CD4-positive, alpha-beta T cell treated with Interleukin-1 beta for 1 hour (primary cell): ENCODE results near the gene ZDBF2.
"Not testable (repeated sequence)": the region's sequence is repeated elsewhere in the genome, so short reads cannot be mapped to it uniquely, and the experiment has no call there.

Experiments used
- DNase-seq, 2 donors: peaks; one replicate each; pipeline ENCODE4 v3.0.0-alpha.2; 2020 to 2022

ZDBF2 gene

DNA sequence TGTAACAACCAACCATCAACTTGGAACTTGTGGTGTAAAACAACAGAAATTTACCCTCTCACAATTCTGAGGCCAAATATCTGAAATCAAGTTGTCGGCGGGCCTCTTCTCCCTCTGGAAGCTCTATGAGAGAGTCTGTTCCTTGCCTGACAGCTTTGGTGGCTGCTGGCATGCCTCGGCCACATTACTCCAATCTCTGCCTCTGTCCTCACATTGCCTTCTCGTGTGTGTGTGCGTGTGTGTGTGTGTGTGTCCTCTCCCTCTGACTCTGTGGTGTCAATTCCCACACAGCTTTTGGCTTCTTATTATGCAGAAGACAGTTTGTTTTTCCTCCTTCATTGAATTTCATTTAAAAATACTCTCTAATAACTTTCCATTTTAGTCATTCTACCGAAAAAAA lies 50.4 kb downstream of the ZDBF2 start:
- DNase-seq, result no peak

DNA sequence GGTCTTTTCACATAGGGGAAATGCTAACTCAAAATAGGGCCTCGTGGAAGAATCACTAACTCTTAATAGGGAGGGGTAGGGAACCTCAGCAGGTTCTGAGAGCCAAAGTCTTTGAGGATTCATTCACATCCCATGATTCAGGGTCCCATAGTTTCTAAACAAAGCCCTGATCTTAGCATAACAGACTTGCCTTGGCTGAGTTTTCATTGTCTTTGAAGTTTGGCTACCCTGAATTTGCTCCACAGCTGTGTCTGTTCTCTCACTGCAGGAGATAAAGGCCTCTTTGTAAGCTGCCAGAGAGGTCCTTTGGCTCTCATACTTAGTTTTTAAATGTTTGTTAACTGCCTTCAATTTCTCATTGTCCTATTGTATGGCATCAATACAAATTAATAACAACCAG lies 54.5 kb downstream of the ZDBF2 start:
- no peak for DNase-seq

- DNase-seq, result no peak
Observed at GRCh38 chr2:206336861-206337260, 62.4 kb downstream of the ZDBF2 start.

GRCh38 chr2:206337956-206338355 lies 63.5 kb downstream of the ZDBF2 start:
- no peak for DNase-seq

- no peak for DNase-seq
Observed at GRCh38 chr2:206341396-206341795, 66.9 kb downstream of the ZDBF2 start.

- no peak for DNase-seq
Observed at GRCh38 chr2:206343144-206343543, 68.7 kb downstream of the ZDBF2 start.

- DNase-seq, result no peak
Observed at GRCh38 chr2:206343816-206344215, 69.4 kb downstream of the ZDBF2 start.

DNA sequence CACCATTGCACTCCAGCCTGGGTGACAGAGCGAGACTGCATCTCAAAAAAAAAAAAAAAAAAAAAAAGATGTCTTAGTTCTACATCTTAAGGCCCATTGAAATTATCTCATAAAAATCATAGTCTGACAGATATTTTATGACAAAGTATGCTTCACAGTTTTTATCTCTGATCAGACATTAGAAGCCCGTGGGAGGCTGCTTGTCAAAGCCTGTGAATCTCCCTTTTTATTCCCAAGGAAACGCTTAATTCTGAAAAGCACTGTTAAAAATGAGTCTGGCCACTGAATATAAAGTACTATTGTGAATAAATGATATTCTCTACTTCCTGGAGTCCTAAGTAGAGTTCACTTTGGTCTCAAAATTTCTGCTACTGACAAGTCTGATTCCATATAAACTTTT lies 71.1 kb downstream of the ZDBF2 start:
- DNase-seq, result no peak

DNA sequence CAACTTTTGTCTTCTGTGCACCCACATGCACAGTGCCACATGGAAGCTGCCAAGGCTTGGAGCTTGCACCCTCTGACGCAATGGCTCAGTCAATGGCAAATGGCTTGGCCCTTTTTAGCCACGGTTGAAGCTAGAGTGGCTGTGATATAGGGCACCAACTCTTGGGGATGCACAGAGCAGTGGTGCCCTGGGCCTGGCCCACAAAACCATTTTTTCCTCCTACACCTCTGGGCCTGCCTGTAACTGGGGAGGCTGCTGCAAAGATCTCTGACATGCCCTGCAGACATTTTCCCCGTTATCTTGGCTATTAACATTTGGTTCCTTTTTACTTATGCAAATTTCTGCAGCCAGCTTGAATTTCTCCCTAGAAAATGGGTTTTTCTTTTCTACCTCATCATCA lies 74.9 kb downstream of the ZDBF2 start:
- no peak for DNase-seq

GRCh38 chr2:206352571-206352970 lies 78.1 kb downstream of the ZDBF2 start:
- no peak for DNase-seq

- DNase-seq, result no peak
Observed at GRCh38 chr2:206353685-206354084, 79.2 kb downstream of the ZDBF2 start.

DNA sequence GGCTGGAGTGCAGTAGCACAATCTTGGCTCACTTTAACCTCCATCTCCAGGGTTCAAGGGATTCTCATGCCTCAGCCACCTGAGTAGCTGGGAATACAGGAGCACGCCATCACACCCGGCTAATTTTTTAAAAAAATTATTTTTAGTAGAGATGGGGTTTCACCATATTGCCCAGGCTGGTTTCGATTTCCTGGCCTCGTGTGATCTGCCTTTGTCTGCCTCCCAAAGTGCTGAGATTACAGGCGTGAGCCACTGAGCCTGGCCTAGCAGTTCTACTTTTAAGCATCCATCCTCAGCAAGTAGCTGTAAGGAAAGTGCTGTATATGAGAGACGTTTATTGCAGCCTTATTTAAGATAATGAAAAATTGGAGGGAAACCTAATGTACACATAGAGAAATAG lies 79.7 kb downstream of the ZDBF2 start:
- no peak for DNase-seq

DNA sequence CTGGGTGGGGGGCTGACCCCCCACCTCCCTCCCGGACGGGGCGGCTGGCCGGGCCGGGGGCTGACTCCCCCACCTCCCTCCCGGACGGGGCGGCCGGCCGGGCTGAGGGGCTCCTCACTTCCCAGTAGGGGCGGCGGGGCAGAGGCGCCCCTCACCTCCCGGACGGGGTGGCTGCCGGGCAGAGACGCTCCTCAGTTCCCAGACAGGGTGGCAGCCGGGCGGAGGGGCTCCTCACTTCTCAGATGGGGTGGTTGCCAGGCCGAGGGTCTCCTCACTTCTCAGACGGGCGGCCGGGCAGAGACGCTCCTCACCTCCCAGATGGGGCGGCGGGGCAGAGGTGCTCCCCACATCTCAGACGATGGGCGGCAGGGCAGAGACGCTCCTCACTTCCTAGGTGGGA lies 82.4 kb downstream of the ZDBF2 start:
- DNase-seq, result not testable (repeated sequence)

DNA sequence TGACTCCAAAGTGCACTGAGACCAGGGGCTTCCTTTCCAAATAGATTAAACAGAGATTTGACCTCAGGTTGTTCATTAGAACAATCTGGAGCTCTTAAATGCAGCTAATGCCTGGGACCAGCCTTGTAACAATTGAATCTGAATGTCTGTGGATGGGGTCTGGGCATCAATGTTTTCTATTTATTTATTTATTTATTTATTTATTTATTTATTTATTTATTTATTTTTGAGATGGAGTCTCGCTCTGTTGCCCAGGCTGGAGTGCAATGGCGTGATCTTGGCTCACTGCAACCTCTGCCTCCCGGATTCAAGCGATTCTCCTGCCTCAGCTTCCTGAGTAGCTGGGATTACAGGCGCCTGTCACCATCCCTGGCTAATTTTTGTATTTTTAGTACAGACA lies 86.4 kb downstream of the ZDBF2 start:
- not testable (repeated sequence) for DNase-seq

DNA sequence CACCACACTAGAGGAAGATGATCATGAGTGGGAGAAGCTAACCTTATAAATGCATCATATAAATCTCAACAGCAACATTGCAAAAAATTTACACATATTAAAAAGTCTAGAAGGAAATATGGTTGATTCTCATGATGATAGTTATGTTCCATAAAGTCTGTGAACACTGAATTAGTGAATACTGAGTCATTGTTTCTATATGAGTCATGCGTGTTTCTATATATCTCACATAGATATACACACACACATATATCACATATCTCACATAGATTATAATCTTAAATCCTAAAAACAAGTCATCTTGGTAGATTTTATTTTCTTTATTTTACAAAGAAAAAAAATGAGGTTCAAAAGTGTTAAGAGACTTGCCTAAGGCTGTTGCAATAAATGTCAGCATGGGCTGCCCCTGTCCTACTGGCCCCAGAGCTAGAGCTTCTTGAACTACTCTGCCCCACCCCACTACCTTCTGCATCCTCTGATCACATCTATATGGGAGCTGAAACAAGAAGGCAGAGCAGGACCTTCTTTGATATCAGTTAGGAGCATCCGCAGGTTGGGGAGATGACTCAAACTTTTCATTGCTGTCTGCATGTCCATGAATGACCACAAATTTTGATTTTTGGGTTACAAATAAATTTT lies 87.1 kb downstream of the ZDBF2 start:
- DNase-seq, result no peak
